NCI-H526 (cell line): Measurements from ENCODE around the gene S100A4.
A peak's percentile ranks its signal among the peaks of the same experiment; 100 is the strongest.
"Not testable (repeated sequence)": the region's sequence is repeated elsewhere in the genome, so short reads cannot be mapped to it uniquely, and the experiment has no call there.

Experiments used
- DNase-seq, 2 experiments: peaks; one replicate each; lab custom pipeline; 2025; lab: John Stamatoyannopoulos, UW

The S100A4 gene

GRCh38 chr1:153567621-153568366 lies 22.2 kb upstream of the S100A4 start:
- no peak for DNase-seq

- peak in 1 of 2 experiments; percentile 65 for DNase-seq
Measured at GRCh38 chr1:153566414-153567371, 21.1 kb upstream of the S100A4 start.

GRCh38 chr1:153565529-153566374 lies 20.1 kb upstream of the S100A4 start, which contains the start of gene S100A2:
Gene S100A2 (minus strand): TSS chr1:153565844. CDS start chr1:153563877, 1,967 bp downstream.
- DNase-seq = peak in 1 of 2 experiments; percentile 64

GRCh38 chr1:153563991-153564390 lies 18.4 kb upstream of the S100A4 start:
- no peak for DNase-seq

- no peak for DNase-seq
Measured at GRCh38 chr1:153563483-153563901, 17.9 kb upstream of the S100A4 start.

GRCh38 chr1:153562021-153562420 lies 16.4 kb upstream of the S100A4 start:
- not testable (repeated sequence) for DNase-seq

GRCh38 chr1:153561466-153561985 lies 15.9 kb upstream of the S100A4 start:
- DNase-seq = no peak

- DNase-seq = no peak
Measured at GRCh38 chr1:153560771-153561465, 15.3 kb upstream of the S100A4 start.

GRCh38 chr1:153560241-153560640 lies 14.6 kb upstream of the S100A4 start:
- DNase-seq = no peak

GRCh38 chr1:153557877-153558276 lies 12.3 kb upstream of the S100A4 start:
- DNase-seq = no peak

- DNase-seq = no peak
Measured at GRCh38 chr1:153556348-153556747, 10.7 kb upstream of the S100A4 start.

GRCh38 chr1:153553830-153554541 lies 8.4 kb upstream of the S100A4 start:
- no peak for DNase-seq

- no peak for DNase-seq
Measured at GRCh38 chr1:153553096-153553495, 7.5 kb upstream of the S100A4 start.

GRCh38 chr1:153552335-153552734 lies 6.7 kb upstream of the S100A4 start:
- no peak for DNase-seq

GRCh38 chr1:153550827-153551500 lies 5.4 kb upstream of the S100A4 start:
- no peak for DNase-seq

- DNase-seq = no peak
Measured at GRCh38 chr1:153550398-153550758, 4.8 kb upstream of the S100A4 start.

- no peak for DNase-seq
Measured at GRCh38 chr1:153549741-153550397, 4.3 kb upstream of the S100A4 start.

GRCh38 chr1:153548722-153549688 lies 3.4 kb upstream of the S100A4 start, which contains the start of gene S100A3:
Gene S100A3 (minus strand): TSS chr1:153549258. CDS start chr1:153548485, 773 bp downstream.
- no peak for DNase-seq
